Spinal cord (tissue), 10 donors: ENCODE measurements around the gene RNU2-1. TPM values are rescaled to one million over a fixed set of nuclear protein-coding genes. Genes with fewer than 3 reads are reported as not detected.
"Not testable (repeated sequence)": the region's sequence is repeated elsewhere in the genome, so short reads cannot be mapped to it uniquely, and the experiment has no call there.

Source experiments
- DNase-seq, 6 donors: peaks; one replicate each; pipeline versions ENCODE4 v3.0.0 to v3.0.0-alpha.2; 2013 to 2015; ENCODE audit warnings: low spot score in 6 of 6, low read depth in 4 of 6
- H3K27ac ChIP-seq: one replicate; pipeline ENCODE4 v1.5.1; 2013; ENCODE audit warnings: low read depth, low read length, control low read depth
- H3K27me3 ChIP-seq: one replicate; pipeline ENCODE4 v1.6.1; 2013; ENCODE audit warnings: low read length; ENCODE audit not compliant: control insufficient read depth, insufficient read depth
- H3K36me3 ChIP-seq: one replicate; pipeline ENCODE4 v1.6.1; 2013; ENCODE audit warnings: low read length; ENCODE audit not compliant: control insufficient read depth, insufficient read depth
- H3K4me1 ChIP-seq: one replicate; pipeline ENCODE4 v1.6.1; 2013; ENCODE audit warnings: low read length; ENCODE audit not compliant: control insufficient read depth, insufficient read depth
- H3K4me3 ChIP-seq: one replicate; pipeline ENCODE4 v1.5.1; 2013; ENCODE audit warnings: low read depth, low read length, control low read depth
- H3K9me3 ChIP-seq: one replicate; pipeline ENCODE4 v1.6.1; 2013; ENCODE audit warnings: low read length; ENCODE audit not compliant: control insufficient read depth, insufficient read depth
- WGBS: methylation state at CpG from one replicate; pipeline ENCODE4 v1.1.5; 2013; ENCODE audit warnings: missing lambda C conversion rate; ENCODE audit not compliant: insufficient coverage; 5-methylcytosine and 5-hydroxymethylcytosine counted together
- polyA plus RNA-seq, 2 donors: library from polyadenylated mRNA; unstranded; fragments of 120-200 nt; gene quantifications; one replicate each; pipeline ENCODE4 v1.2.1, GENCODE V29; 2013; ENCODE audit not compliant: insufficient read length in 2 of 2
- small RNA-seq: library from RNA; depleted of rRNA; stranded (forward); fragments of <200 nt; gene quantifications from one replicate; pipeline ENCODE3, GENCODE V24; 2014; ENCODE audit warnings: low replicate concordance
- total RNA-seq, 2 donors: library from RNA; depleted of rRNA in 1 of 2; stranded (reverse); fragments of 120-200 nt in 1 of 2; fragments of >200 nt in 1 of 2; gene quantifications; one replicate each; pipeline versions ENCODE4 v1.2.3 to v1.2.4, GENCODE V29; 2013 to 2014
- donor health status: healthy.

RNU2-1 gene
- total and polyA plus RNA-seq, 4 donors = 1.2 TPM; not detected in 3

GRCh38 chr17:43200127-43200526, 33.6 kb downstream of the RNU2-1 start:
- H3K27me3 ChIP-seq = no peaks in the 10 kb centered on the region
- no peaks in the 10 kb centered on the region for H3K4me1 ChIP-seq
- peaks cover 91% of the 10 kb centered on the region for H3K36me3 ChIP-seq
- H3K27ac ChIP-seq = no peak overlapping the region
- H3K4me3 ChIP-seq = no peak overlapping the region
- no peak for DNase-seq
- no peaks in the 10 kb centered on the region for H3K9me3 ChIP-seq
- 93% methylated on average over 3 of the region's 4 CpGs for WGBS

DNA sequence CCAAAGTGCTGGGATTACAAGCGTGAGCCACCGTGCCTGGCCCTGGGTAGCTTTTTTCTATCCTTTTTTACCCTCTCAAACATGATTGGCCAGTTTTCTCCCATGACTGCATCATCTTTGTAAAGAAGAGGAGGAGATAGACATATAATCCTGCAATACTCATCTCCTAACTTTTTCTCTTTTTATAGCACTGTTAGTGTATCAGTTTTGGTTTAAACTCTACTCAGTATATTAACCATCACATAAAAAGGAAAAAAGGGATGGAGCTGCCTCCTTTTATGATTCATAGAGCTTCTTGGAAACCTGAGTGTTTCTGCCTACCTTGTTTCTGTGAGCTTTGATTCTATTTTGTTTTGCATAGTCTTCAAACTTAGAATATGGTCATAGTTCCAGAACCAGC, 34.1 kb downstream of the RNU2-1 start:
- DNase-seq = no peak
- Histone ChIP-seq H3K4me3 (no peak overlapping the region), H3K36me3 (peaks cover 89% of the 10 kb centered on the region), H3K27me3 (no peaks in the 10 kb centered on the region), H3K4me1 (no peaks in the 10 kb centered on the region), H3K9me3 (no peaks in the 10 kb centered on the region), H3K27ac (no peak overlapping the region)
- no CpG with 5 or more reads among the region's 2 CpGs for WGBS

DNA sequence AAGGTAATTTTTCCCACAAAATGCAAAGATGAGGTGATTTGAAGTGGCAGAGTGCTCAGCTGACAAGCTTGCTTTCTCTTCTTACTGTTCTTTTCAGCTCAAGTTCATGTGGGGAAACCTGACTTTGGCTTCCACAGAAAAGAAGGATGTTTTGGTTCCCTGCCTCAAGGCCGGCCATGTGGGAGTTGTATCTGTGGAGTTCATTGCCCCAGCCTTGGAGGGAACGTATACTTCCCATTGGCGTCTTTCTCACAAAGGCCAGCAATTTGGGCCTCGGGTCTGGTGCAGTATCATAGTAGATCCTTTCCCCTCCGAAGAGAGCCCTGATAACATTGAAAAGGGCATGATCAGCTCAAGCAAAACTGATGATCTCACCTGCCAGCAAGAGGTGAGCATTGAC, 40.5 kb downstream of the RNU2-1 start:
- Histone ChIP-seq H3K27ac (no peak overlapping the region), H3K4me3 (no peak overlapping the region), H3K4me1 (no peaks in the 10 kb centered on the region), H3K9me3 (no peaks in the 10 kb centered on the region), H3K27me3 (no peaks in the 10 kb centered on the region), H3K36me3 (peaks cover 86% of the 10 kb centered on the region)
- WGBS = 98% methylated on average over 5 of the region's 5 CpGs
- DNase-seq = no peak

GRCh38 chr17:43186656-43187055, 47.1 kb downstream of the RNU2-1 start:
- peaks cover 65% of the 10 kb centered on the region for H3K36me3 ChIP-seq

DNA sequence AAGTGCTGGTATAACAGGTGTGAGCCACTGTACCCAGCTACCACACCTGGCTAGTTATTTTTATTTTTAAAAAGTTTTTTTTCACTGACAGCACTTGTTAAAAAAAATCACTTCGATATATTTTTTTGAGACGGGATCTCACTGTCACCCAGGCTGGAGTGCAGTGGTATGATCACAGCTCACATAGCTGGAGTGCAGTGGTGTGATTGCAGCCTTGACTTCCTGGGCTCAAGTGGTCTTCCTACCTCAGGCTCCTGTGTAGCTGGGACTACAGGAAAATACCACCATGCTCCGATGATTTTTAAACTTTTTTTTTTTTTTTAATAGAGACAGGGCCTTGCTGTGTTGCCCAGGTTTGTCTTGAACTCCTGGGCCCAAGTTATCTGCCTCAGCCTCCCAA, 49.9 kb downstream of the RNU2-1 start:
- no peak for DNase-seq
- WGBS = 80% methylated on average over 1 of the region's 3 CpGs
- no peaks in the 10 kb centered on the region for H3K27me3 ChIP-seq
- no peak overlapping the region for H3K27ac ChIP-seq
- no peak overlapping the region for H3K4me3 ChIP-seq
- H3K9me3 ChIP-seq = no peaks in the 10 kb centered on the region
- peaks cover 52% of the 10 kb centered on the region for H3K36me3 ChIP-seq
- H3K4me1 ChIP-seq = no peaks in the 10 kb centered on the region

More at GRCh38 chr17:43186656-43187055, 47.1 kb downstream of the RNU2-1 start:
- not testable (repeated sequence) for H3K27ac ChIP-seq, H3K9me3 ChIP-seq, H3K4me3 ChIP-seq, H3K27me3 ChIP-seq, DNase-seq, H3K4me1 ChIP-seq
- WGBS = 100% methylated on average over 1 of the region's 5 CpGs

Small RNAs within 50 kb of the gene (small RNA-seq; reads per million reads assigned to genes)
- gene RF00004 (not detected), gene RNU2-1 (not detected)

Other genes with a start within 250 kb of the RNU2-1 start
- 1,000 to 10,000 TPM in 1 of 2 donors, 100 to 1,000 TPM in 1; 670 to 1,375 TPM for gene RPL27, start 235.6 kb downstream of the RNU2-1 start, total RNA-seq
- 1,000 to 10,000 TPM in 1 of 2 donors, 100 to 1,000 TPM in 1; 939 to 1,002 TPM for gene RPL27, start 235.6 kb downstream of the RNU2-1 start, polyA plus RNA-seq
- 10 to 100 TPM in 1 of 2 donors, 1 to 10 TPM in 1; 8.5 to 32.5 TPM for gene IFI35, start 227.2 kb downstream of the RNU2-1 start, total RNA-seq
- 10 to 100 TPM in 1 of 2 donors, 1 to 10 TPM in 1; 9.2 to 12.9 TPM for gene IFI35, start 227.2 kb downstream of the RNU2-1 start, polyA plus RNA-seq
- 100 to 1,000 TPM in 1 of 2 donors, 10 to 100 TPM in 1; 80.8 to 139 TPM for gene VAT1, start 211.6 kb downstream of the RNU2-1 start, total RNA-seq
- gene VAT1, start 211.6 kb downstream of the RNU2-1 start, polyA plus RNA-seq = 100 to 1,000 TPM; 225 to 239 TPM
- gene RND2, start 208.7 kb downstream of the RNU2-1 start, total RNA-seq = 10 to 100 TPM; 19.2 to 25.5 TPM
- 10 to 100 TPM; 81.8 to 86.9 TPM for gene RND2, start 208.7 kb downstream of the RNU2-1 start, polyA plus RNA-seq
- 10 to 100 TPM; 11.7 to 16.2 TPM for gene BRCA1, start 108.6 kb downstream of the RNU2-1 start, total RNA-seq
- gene BRCA1, start 108.6 kb downstream of the RNU2-1 start, polyA plus RNA-seq = 1 to 10 TPM; 8.5 to 9.1 TPM
- 100 to 1,000 TPM in 1 of 2 donors, 10 to 100 TPM in 1; 93.8 to 104 TPM for gene NBR1, start 62.8 kb downstream of the RNU2-1 start, total RNA-seq
- gene NBR1, start 62.8 kb downstream of the RNU2-1 start, polyA plus RNA-seq = 10 to 100 TPM; 79.3 to 86.7 TPM
- gene TMEM106A, start 22.1 kb downstream of the RNU2-1 start, total RNA-seq = 1 to 10 TPM; 2.6 to 6.9 TPM
- 1 to 10 TPM; 2.3 to 5.9 TPM for gene TMEM106A, start 22.1 kb downstream of the RNU2-1 start, polyA plus RNA-seq
- under 1 TPM in 1 of 2 donors, not detected in 1; 0.55 TPM for gene CCDC200, start 5.4 kb downstream of the RNU2-1 start, total RNA-seq
- 10 to 100 TPM in 1 of 2 donors, 1 to 10 TPM in 1; 4.4 to 11.0 TPM for gene CCDC200, start 5.4 kb downstream of the RNU2-1 start, polyA plus RNA-seq
- 10 to 100 TPM; 13.3 to 29.3 TPM for gene ARL4D, start 165.0 kb upstream of the RNU2-1 start, total RNA-seq
- gene ARL4D, start 165.0 kb upstream of the RNU2-1 start, polyA plus RNA-seq = 10 to 100 TPM; 14.1 to 19.2 TPM
- 10 to 100 TPM; 38.7 to 47.2 TPM for gene DHX8, start 250.0 kb upstream of the RNU2-1 start, total RNA-seq
- 10 to 100 TPM; 35.5 to 36.6 TPM for gene DHX8, start 250.0 kb upstream of the RNU2-1 start, polyA plus RNA-seq